GM19099 (cell line): ENCODE data around the gene SMNDC1.

ENCODE experiments used
- POLR2A ChIP-seq: IDR thresholded peaks from 3 replicates; pipeline ENCODE4 v1.6.1; 2011; ENCODE audit warnings: low read depth; ENCODE audit not compliant: insufficient read length; ENCODE audit errors: extremely low read depth

Gene SMNDC1

DNA sequence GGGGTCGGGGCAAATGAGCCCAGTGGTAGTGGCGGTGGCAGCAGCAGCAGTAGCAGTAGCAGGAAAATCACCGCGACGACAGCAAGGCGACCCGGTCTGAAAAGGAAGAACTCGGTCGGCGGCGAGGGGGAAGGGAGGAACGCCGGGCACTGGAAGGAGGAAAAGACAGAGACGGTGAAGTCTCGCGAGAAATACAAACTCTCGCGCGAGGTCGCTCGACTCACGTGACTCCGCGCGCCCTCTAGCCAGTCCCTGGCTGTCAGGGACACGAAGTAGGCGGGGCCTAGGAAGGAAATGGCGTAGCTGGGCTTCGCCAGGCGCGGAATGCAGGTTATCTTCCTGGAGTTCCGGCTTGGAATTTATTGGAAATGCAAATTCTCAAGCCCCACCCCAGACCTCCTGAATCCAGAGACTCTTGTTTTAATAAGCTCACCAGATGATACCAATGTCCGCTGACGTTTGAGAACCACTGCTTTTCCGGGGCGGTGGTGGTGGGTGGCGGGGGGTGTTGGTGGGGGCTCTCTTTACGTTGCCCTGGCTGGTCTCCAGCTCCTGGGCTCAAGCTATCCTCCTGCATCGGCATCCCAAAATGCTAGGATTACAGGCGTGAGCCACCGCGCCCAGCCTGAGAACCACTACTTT lies at the start of gene SMNDC1:
Gene SMNDC1 (minus strand): TSS at position 141 of the 642 bp plus-strand sequence. CDS start 1,333 bp downstream, outside the sequence.
- peak; percentile 95 for TF ChIP-seq POLR2A

DNA sequence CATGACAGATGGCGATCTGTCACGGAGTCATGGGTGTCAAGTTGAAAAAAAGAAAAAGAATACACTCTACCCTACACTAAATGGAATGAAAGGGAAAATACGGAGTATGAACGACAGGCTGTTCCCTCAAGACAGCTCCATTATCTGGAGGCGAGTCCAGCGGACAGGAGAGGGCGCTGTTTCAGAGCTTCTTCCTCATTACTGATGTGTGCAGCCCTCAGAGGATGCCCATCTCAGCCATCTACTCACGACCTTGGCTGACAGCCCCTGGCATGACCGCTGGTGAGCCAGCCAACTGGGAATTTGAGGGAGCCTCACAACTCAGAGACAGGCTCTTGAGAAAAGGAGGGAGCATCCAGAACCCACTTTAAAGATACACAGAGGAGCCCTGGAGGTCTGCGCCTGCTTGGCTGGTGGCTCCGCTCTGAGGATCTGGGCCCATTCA lies 49.6 kb upstream of the SMNDC1 start:
- no peak for TF ChIP-seq POLR2A

DNA sequence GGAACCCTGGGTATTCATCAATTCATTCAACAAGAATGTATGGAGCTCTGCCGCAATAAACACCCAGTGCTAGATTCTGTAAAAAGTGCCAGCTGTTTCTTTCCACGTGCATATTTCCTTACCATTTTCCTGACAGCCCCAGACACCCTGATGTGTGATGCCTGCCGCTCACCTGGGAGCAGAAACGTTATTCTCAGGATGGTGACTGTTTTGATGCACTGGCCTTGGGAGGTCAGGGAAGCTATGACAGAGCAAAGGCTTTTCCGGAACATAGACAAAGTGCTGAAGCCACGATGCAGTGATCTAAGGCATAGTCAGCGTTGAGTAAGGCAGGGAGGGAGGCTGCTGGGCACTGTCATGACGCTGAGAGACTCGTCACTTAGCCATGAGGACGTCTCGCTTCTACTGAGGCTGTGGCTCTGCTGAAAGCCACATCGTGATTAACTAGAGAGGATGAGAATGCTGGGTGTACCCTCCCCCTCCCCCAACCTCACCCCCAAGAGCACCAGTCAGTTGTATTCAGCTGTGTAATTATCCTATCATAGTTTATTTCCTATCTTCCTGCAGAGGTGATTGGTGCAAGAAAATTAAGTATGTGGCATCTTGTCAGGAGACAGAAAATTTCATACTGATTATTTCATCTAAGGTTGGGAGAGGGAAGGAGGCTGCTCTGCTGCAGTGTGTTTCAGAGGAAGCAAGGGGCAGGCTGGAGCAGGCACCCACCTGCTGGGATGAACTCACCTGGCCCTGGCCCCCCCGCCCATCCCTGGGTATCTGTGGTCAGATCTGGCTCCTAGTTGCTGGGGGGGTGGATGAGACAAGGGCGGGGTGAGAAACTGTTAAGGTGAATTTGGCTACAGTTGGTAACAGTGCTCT lies 48.8 kb upstream of the SMNDC1 start:
- no peak for TF ChIP-seq POLR2A

DNA sequence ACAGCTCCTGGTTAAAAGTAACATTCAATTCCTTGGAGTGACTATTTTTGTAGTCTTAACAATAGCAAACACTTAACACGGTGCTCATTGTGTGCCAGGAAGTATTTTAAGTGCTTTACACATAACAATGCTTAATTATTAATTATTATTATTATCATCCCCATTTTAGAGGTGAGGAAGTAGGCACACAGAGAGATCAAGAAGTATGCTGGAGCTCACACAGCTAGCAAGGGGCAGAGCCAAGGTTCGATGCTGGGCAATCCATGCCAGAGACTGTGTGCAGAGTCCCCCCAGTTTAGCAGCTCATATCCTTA lies 48.2 kb upstream of the SMNDC1 start:
- TF ChIP-seq POLR2A = no peak

GRCh38 chr10:110350812-110351211 lies 46.1 kb upstream of the SMNDC1 start:
- TF ChIP-seq POLR2A = no peak

GRCh38 chr10:110349831-110350230 lies 45.1 kb upstream of the SMNDC1 start:
- TF ChIP-seq POLR2A = no peak

GRCh38 chr10:110349386-110349785 lies 44.7 kb upstream of the SMNDC1 start:
- TF ChIP-seq POLR2A = no peak

GRCh38 chr10:110348336-110348735 lies 43.6 kb upstream of the SMNDC1 start:
- TF ChIP-seq POLR2A = no peak

GRCh38 chr10:110346914-110347313 lies 42.2 kb upstream of the SMNDC1 start:
- TF ChIP-seq POLR2A = no peak

DNA sequence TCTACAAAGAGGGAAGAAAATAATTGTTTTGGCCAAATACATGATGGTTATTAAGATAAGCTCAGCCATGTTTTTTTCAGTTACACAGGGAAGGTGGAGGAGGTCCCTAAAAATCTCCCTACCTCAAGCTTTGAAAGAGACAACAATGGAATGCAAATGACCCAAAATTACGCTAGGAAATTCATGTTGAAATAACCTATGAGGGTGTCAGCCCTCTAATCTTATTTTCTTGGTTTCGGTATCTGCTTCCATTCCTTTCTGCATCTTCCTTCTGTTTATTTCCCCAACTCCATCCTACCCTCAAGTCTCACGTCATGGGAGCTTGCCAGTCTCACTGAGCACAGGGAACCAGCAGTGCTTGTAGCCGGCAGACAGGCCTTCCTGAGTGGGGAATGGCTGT lies 40.6 kb upstream of the SMNDC1 start:
- no peak for TF ChIP-seq POLR2A

- TF ChIP-seq POLR2A = no peak
These were observed 39.9 kb upstream of the SMNDC1 start for GRCh38 chr10:110344622-110345021.

GRCh38 chr10:110343947-110344346 lies 39.2 kb upstream of the SMNDC1 start:
- no peak for TF ChIP-seq POLR2A

GRCh38 chr10:110340816-110341215 lies 36.1 kb upstream of the SMNDC1 start:
- no peak for TF ChIP-seq POLR2A

GRCh38 chr10:110340122-110340521 lies 35.4 kb upstream of the SMNDC1 start:
- TF ChIP-seq POLR2A = no peak

DNA sequence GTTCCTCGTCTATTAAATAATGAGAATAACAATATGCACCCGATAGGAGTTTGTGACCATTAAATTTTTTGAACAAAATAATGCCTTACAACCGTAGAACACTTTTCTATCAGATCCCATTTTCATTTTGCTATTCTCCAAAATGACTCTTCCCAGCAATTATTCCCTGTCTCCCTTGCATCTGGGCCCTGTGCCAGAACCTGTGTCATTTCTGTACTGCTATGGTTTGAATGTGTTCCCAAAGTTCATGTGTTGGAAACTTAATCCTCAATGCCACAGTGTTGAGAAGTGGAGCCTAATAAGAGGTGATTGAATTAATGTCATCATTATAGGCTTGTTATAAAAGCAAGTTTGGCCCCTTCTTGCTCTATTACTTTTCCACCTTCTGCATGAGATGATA lies 33.2 kb upstream of the SMNDC1 start:
- TF ChIP-seq POLR2A = no peak

DNA sequence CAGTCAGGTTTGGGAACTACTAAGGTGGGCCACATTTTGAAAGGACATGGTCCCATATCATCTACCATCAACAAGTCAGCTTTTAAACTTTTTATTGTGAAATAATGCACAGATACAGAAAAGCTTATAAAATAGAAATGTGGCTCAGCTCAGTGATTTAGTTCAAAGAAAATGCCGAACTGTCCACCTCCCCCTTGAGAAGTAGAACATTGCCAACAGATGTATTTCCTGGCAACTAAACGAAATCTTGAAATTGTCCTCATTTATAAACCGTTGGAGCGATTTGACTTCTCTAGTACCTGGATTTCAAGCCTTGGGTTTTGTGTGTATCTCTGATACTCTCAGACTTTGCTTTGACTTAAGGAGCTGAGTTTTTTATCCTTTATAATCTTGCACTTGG lies 32.7 kb upstream of the SMNDC1 start:
- TF ChIP-seq POLR2A = no peak
